ENCODE data around the gene PSME1. TPM values are rescaled to one million over a fixed set of nuclear protein-coding genes. Genes with fewer than 3 reads are reported as not detected.
"Not testable (repeated sequence)": the region's sequence is repeated elsewhere in the genome, so short reads cannot be mapped to it uniquely, and the experiment has no call there.

The PSME1 gene
- total RNA-seq, 1 donor: 111 TPM

GRCh38 chr14:24100197-24100981 is 35.6 kb upstream of the PSME1 start:
- Histone ChIP-seq H3K27me3 (ENCODE audit: insufficient read depth, low read length) (no peaks in the 10 kb centered on the region), H3K36me3 (ENCODE audit: insufficient read depth, low read length) (peaks cover 24% of the 10 kb centered on the region), H4K20me1 (ENCODE audit: insufficient read depth, low read length) (no peaks in the 10 kb centered on the region), H3K9me3 (ENCODE audit: low read depth, low read length) (no peaks in the 10 kb centered on the region), H3K4me2 (ENCODE audit: insufficient read depth, low read length) (no peak overlapping the region), H3K79me2 (ENCODE audit: insufficient read depth, low read length) (peaks cover 4% of the 10 kb centered on the region), H3K4me1 (ENCODE audit: insufficient read depth, low read length) (peaks cover 4% of the 10 kb centered on the region), H3K4me3 (ENCODE audit: insufficient read depth, low read length) (no peak overlapping the region), H3K27ac (ENCODE audit: low read depth, low read length) (no peak overlapping the region), H2AFZ (ENCODE audit: low read length) (no peak overlapping the region)
- no peak for TF ChIP-seq CTCF (IDR thresholded peaks at IDR 0.05; ENCODE audit: extremely low read depth, low read depth, low read length)
- no peak for DNase-seq (ENCODE audit: insufficient read length, low spot score, missing footprints)

GRCh38 chr14:24100982-24101494 is 35.0 kb upstream of the PSME1 start:
- Histone ChIP-seq H3K4me2 (ENCODE audit: insufficient read depth, low read length) (no peak overlapping the region), H3K27me3 (ENCODE audit: insufficient read depth, low read length) (no peaks in the 10 kb centered on the region), H2AFZ (ENCODE audit: low read length) (no peak overlapping the region), H3K27ac (ENCODE audit: low read depth, low read length) (no peak overlapping the region), H3K9me3 (ENCODE audit: low read depth, low read length) (no peaks in the 10 kb centered on the region), H4K20me1 (ENCODE audit: insufficient read depth, low read length) (no peaks in the 10 kb centered on the region), H3K79me2 (ENCODE audit: insufficient read depth, low read length) (no peaks in the 10 kb centered on the region), H3K4me3 (ENCODE audit: insufficient read depth, low read length) (no peak overlapping the region), H3K4me1 (ENCODE audit: insufficient read depth, low read length) (no peaks in the 10 kb centered on the region), H3K36me3 (ENCODE audit: insufficient read depth, low read length) (peaks cover 24% of the 10 kb centered on the region)
- no peak for TF ChIP-seq CTCF (IDR thresholded peaks at IDR 0.05; ENCODE audit: extremely low read depth, low read depth, low read length)
- peak; percentile 55 for DNase-seq (ENCODE audit: insufficient read length, low spot score, missing footprints)

GRCh38 chr14:24102357-24103048 is 33.5 kb upstream of the PSME1 start:
- Histone ChIP-seq H4K20me1 (ENCODE audit: insufficient read depth, low read length) (no peaks in the 10 kb centered on the region), H3K27me3 (ENCODE audit: insufficient read depth, low read length) (no peaks in the 10 kb centered on the region), H3K27ac (ENCODE audit: low read depth, low read length) (no peak overlapping the region), H2AFZ (ENCODE audit: low read length) (no peak overlapping the region), H3K4me2 (ENCODE audit: insufficient read depth, low read length) (no peak overlapping the region), H3K79me2 (ENCODE audit: insufficient read depth, low read length) (no peaks in the 10 kb centered on the region), H3K4me1 (ENCODE audit: insufficient read depth, low read length) (no peaks in the 10 kb centered on the region), H3K9me3 (ENCODE audit: low read depth, low read length) (no peaks in the 10 kb centered on the region), H3K36me3 (ENCODE audit: insufficient read depth, low read length) (peaks cover 24% of the 10 kb centered on the region), H3K4me3 (ENCODE audit: insufficient read depth, low read length) (no peak overlapping the region)
- TF ChIP-seq CTCF (IDR thresholded peaks at IDR 0.05; ENCODE audit: extremely low read depth, low read depth, low read length): no peak
- DNase-seq (ENCODE audit: insufficient read length, low spot score, missing footprints): peak; percentile 56

GRCh38 chr14:24103451-24103850 is 32.5 kb upstream of the PSME1 start:
- Histone ChIP-seq H3K4me2 (ENCODE audit: insufficient read depth, low read length) (no peak overlapping the region), H3K4me1 (ENCODE audit: insufficient read depth, low read length) (no peaks in the 10 kb centered on the region)
- TF ChIP-seq CTCF (IDR thresholded peaks at IDR 0.05; ENCODE audit: extremely low read depth, low read depth, low read length): no peak

GRCh38 chr14:24105609-24106239 is 30.3 kb upstream of the PSME1 start:
- H3K4me1 ChIP-seq (ENCODE audit: insufficient read depth, low read length); H4K20me1 ChIP-seq (ENCODE audit: insufficient read depth, low read length); H3K79me2 ChIP-seq (ENCODE audit: insufficient read depth, low read length); H3K4me3 ChIP-seq (ENCODE audit: insufficient read depth, low read length); H3K9me3 ChIP-seq (ENCODE audit: low read depth, low read length); H3K27me3 ChIP-seq (ENCODE audit: insufficient read depth, low read length); H3K27ac ChIP-seq (ENCODE audit: low read depth, low read length); H3K4me2 ChIP-seq (ENCODE audit: insufficient read depth, low read length); DNase-seq (ENCODE audit: insufficient read length, low spot score, missing footprints); H2AFZ ChIP-seq (ENCODE audit: low read length): not testable (repeated sequence)
- peaks cover 16% of the 10 kb centered on the region for H3K36me3 ChIP-seq (ENCODE audit: insufficient read depth, low read length)

More at GRCh38 chr14:24103451-24103850, 32.5 kb upstream of the PSME1 start:
- Histone ChIP-seq H2AFZ (ENCODE audit: low read length) (no peak overlapping the region), H3K79me2 (ENCODE audit: insufficient read depth, low read length) (no peaks in the 10 kb centered on the region), H3K27me3 (ENCODE audit: insufficient read depth, low read length) (no peaks in the 10 kb centered on the region), H4K20me1 (ENCODE audit: insufficient read depth, low read length) (no peaks in the 10 kb centered on the region), H3K27ac (ENCODE audit: low read depth, low read length) (no peak overlapping the region), H3K4me3 (ENCODE audit: insufficient read depth, low read length) (no peak overlapping the region), H3K9me3 (ENCODE audit: low read depth, low read length) (no peaks in the 10 kb centered on the region), H3K36me3 (ENCODE audit: insufficient read depth, low read length) (peaks cover 22% of the 10 kb centered on the region)
- DNase-seq (ENCODE audit: insufficient read length, low spot score, missing footprints): no peak
